GM23338 (cell line): ENCODE data around the gene VPS16. TPM values are rescaled to one million over a fixed set of nuclear protein-coding genes. Genes with fewer than 3 reads are reported as not detected.

Experiments
- CREB1 ChIP-seq: fragments of 250-450 bp; sonication (Bioruptor Pico); IDR thresholded peaks from 2 replicates; pipeline ENCODE4 v1.5.0; 2020; ENCODE audit warnings: low read depth, mild to moderate bottlenecking, moderate library complexity
- JUNB ChIP-seq: IDR thresholded peaks from one replicate; pipeline ENCODE4 v1.6.1; 2016; ENCODE audit warnings: antibody characterized with exemption; ENCODE audit not compliant: unreplicated experiment
- NANOG ChIP-seq: IDR thresholded peaks from 2 replicates; pipeline ENCODE4 v1.6.1; 2016; ENCODE audit warnings: antibody characterized with exemption, borderline replicate concordance
- POLR2AphosphoS5 ChIP-seq: IDR thresholded peaks from 2 replicates; pipeline ENCODE4 v1.6.1; 2016; ENCODE audit warnings: antibody characterized with exemption, low read depth
- STAT1 ChIP-seq: IDR thresholded peaks from one replicate; pipeline ENCODE4 v1.6.1; 2016; ENCODE audit warnings: antibody characterized with exemption; ENCODE audit not compliant: unreplicated experiment
- polyA plus RNA-seq: library from polyadenylated mRNA; unstranded; fragments of >200 nt; fragmentation: Nextera tagmentation; extraction: Ambion mirVana; gene quantifications from 2 replicates; pipeline ENCODE4 v1.2.1, GENCODE V29; 2016
- total RNA-seq: library from RNA; depleted of rRNA; stranded (reverse); fragments of >200 nt; shearing (Covaris generic); gene quantifications from 2 replicates; pipeline ENCODE4 v1.2.3, GENCODE V29; 2014
- TF ChIP-seq, protein P1 (sequence below): fragments of 250-450 bp; sonication (Bioruptor Pico); IDR thresholded peaks from 2 replicates; pipeline ENCODE4 v1.5.0; 2020; ENCODE audit warnings: mild to moderate bottlenecking, moderate library complexity
- TF ChIP-seq, protein P2 (sequence below), 2 experiments: fragments of 200-600 bp in 1 of 2; sonication (generic) in 1 of 2; conservative IDR thresholded peaks; 2 replicates each; pipeline versions ENCODE4 v1.5.1 to v1.6.1; 2016 to 2017; ENCODE audit warnings: antibody characterized with exemption in 2 of 2, low read depth in 2 of 2, mild to moderate bottlenecking in 2 of 2, moderate library complexity in 1 of 2
- TF ChIP-seq, protein P3 (sequence below): IDR thresholded peaks from one replicate; pipeline ENCODE4 v1.6.1; 2018; ENCODE audit warnings: antibody characterized with exemption; ENCODE audit not compliant: unreplicated experiment

Gene VPS16
- total and polyA plus RNA-seq, 2 experiments from 2014 or later: 11.2 to 17.7 TPM

DNA sequence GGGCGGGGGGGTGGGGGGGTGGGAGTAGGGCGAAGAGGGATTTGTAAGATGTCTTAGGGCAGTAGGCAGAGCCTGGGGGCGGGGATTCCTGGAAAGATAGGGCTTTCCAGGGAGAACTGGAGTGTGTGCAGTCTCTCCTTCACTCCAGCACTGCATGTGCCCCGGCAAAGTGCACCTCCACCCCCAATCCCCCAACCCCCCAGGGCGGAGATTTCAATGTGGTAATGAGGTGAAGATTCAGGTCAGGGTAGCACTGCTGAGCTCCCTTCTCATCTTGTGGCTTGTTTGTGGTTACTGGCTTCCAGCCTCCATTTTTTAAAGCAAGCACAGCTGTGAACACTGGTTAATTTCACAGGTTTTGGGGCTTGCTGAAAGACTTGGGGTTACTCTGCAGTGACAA is 18.5 kb upstream of the VPS16 start (continued):
- TF ChIP-seq, protein P1, sequence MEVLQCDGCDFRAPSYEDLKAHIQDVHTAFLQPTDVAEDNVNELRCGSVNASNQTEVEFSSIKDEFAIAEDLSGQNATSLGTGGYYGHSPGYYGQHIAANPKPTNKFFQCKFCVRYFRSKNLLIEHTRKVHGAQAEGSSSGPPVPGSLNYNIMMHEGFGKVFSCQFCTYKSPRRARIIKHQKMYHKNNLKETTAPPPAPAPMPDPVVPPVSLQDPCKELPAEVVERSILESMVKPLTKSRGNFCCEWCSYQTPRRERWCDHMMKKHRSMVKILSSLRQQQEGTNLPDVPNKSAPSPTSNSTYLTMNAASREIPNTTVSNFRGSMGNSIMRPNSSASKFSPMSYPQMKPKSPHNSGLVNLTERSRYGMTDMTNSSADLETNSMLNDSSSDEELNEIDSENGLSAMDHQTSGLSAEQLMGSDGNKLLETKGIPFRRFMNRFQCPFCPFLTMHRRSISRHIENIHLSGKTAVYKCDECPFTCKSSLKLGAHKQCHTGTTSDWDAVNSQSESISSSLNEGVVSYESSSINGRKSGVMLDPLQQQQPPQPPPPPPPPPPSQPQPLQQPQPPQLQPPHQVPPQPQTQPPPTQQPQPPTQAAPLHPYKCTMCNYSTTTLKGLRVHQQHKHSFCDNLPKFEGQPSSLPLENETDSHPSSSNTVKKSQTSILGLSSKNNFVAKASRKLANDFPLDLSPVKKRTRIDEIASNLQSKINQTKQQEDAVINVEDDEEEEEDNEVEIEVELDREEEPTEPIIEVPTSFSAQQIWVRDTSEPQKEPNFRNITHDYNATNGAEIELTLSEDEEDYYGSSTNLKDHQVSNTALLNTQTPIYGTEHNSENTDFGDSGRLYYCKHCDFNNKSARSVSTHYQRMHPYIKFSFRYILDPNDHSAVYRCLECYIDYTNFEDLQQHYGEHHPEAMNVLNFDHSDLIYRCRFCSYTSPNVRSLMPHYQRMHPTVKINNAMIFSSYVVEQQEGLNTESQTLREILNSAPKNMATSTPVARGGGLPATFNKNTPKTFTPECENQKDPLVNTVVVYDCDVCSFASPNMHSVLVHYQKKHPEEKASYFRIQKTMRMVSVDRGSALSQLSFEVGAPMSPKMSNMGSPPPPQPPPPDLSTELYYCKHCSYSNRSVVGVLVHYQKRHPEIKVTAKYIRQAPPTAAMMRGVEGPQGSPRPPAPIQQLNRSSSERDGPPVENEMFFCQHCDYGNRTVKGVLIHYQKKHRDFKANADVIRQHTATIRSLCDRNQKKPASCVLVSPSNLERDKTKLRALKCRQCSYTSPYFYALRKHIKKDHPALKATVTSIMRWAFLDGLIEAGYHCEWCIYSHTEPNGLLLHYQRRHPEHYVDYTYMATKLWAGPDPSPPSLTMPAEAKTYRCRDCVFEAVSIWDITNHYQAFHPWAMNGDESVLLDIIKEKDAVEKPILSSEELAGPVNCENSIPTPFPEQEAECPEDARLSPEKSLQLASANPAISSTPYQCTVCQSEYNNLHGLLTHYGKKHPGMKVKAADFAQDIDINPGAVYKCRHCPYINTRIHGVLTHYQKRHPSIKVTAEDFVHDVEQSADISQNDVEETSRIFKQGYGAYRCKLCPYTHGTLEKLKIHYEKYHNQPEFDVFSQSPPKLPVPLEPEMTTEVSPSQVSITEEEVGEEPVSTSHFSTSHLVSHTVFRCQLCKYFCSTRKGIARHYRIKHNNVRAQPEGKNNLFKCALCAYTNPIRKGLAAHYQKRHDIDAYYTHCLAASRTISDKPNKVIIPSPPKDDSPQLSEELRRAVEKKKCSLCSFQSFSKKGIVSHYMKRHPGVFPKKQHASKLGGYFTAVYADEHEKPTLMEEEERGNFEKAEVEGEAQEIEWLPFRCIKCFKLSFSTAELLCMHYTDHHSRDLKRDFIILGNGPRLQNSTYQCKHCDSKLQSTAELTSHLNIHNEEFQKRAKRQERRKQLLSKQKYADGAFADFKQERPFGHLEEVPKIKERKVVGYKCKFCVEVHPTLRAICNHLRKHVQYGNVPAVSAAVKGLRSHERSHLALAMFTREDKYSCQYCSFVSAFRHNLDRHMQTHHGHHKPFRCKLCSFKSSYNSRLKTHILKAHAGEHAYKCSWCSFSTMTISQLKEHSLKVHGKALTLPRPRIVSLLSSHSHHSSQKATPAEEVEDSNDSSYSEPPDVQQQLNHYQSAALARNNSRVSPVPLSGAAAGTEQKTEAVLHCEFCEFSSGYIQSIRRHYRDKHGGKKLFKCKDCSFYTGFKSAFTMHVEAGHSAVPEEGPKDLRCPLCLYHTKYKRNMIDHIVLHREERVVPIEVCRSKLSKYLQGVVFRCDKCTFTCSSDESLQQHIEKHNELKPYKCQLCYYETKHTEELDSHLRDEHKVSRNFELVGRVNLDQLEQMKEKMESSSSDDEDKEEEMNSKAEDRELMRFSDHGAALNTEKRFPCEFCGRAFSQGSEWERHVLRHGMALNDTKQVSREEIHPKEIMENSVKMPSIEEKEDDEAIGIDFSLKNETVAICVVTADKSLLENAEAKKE (CRISPR knock-in tag): no peak
- no peak for TF ChIP-seq CREB1
- TF ChIP-seq NANOG: no peak
- no peak for TF ChIP-seq JUNB
- no peak for TF ChIP-seq STAT1
- TF ChIP-seq, protein P2, sequence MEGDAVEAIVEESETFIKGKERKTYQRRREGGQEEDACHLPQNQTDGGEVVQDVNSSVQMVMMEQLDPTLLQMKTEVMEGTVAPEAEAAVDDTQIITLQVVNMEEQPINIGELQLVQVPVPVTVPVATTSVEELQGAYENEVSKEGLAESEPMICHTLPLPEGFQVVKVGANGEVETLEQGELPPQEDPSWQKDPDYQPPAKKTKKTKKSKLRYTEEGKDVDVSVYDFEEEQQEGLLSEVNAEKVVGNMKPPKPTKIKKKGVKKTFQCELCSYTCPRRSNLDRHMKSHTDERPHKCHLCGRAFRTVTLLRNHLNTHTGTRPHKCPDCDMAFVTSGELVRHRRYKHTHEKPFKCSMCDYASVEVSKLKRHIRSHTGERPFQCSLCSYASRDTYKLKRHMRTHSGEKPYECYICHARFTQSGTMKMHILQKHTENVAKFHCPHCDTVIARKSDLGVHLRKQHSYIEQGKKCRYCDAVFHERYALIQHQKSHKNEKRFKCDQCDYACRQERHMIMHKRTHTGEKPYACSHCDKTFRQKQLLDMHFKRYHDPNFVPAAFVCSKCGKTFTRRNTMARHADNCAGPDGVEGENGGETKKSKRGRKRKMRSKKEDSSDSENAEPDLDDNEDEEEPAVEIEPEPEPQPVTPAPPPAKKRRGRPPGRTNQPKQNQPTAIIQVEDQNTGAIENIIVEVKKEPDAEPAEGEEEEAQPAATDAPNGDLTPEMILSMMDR (conservative IDR thresholded peaks at IDR 0.05; ENCODE audit: low read depth in 2 of 2): no peak
- TF ChIP-seq POLR2AphosphoS5: no peak
- TF ChIP-seq, protein P3, sequence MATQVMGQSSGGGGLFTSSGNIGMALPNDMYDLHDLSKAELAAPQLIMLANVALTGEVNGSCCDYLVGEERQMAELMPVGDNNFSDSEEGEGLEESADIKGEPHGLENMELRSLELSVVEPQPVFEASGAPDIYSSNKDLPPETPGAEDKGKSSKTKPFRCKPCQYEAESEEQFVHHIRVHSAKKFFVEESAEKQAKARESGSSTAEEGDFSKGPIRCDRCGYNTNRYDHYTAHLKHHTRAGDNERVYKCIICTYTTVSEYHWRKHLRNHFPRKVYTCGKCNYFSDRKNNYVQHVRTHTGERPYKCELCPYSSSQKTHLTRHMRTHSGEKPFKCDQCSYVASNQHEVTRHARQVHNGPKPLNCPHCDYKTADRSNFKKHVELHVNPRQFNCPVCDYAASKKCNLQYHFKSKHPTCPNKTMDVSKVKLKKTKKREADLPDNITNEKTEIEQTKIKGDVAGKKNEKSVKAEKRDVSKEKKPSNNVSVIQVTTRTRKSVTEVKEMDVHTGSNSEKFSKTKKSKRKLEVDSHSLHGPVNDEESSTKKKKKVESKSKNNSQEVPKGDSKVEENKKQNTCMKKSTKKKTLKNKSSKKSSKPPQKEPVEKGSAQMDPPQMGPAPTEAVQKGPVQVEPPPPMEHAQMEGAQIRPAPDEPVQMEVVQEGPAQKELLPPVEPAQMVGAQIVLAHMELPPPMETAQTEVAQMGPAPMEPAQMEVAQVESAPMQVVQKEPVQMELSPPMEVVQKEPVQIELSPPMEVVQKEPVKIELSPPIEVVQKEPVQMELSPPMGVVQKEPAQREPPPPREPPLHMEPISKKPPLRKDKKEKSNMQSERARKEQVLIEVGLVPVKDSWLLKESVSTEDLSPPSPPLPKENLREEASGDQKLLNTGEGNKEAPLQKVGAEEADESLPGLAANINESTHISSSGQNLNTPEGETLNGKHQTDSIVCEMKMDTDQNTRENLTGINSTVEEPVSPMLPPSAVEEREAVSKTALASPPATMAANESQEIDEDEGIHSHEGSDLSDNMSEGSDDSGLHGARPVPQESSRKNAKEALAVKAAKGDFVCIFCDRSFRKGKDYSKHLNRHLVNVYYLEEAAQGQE: no peak
